Measurements from ENCODE around the gene PDLIM7.

PDLIM7 gene

GRCh38 chr5:177476531-177477233 is 20.7 kb downstream of the PDLIM7 start:
- peak overlapping the region; percentile 62 to 97 for H3K27ac ChIP-seq
- H3K4me3 ChIP-seq = peak overlapping the region; percentile 15
- TF ChIP-seq CTCF (IDR thresholded peaks at IDR 0.05) = no peak
- DNase-seq (ENCODE audit: low spot score) = no peak

GRCh38 chr5:177475563-177476427 is 21.6 kb downstream of the PDLIM7 start:
- no peak for TF ChIP-seq CTCF (IDR thresholded peaks at IDR 0.05)
- no peak for DNase-seq (ENCODE audit: low spot score)
- Histone ChIP-seq H3K4me3 (no peak overlapping the region), H3K27ac (peak overlapping the region in 1 of 2 donors; percentile 97)

GRCh38 chr5:177474846-177475562 is 22.4 kb downstream of the PDLIM7 start:
- DNase-seq (ENCODE audit: low spot score) = no peak
- TF ChIP-seq CTCF (IDR thresholded peaks at IDR 0.05) = no peak
- Histone ChIP-seq H3K4me3 (no peak overlapping the region), H3K27ac (peak overlapping the region; percentile 80 to 97)

GRCh38 chr5:177474002-177474476 is 23.4 kb downstream of the PDLIM7 start:
- no peak for DNase-seq (ENCODE audit: low spot score)
- Histone ChIP-seq H3K4me3 (peak overlapping the region; percentile 84), H3K27ac (peak overlapping the region; percentile 80 to 97)
- TF ChIP-seq CTCF (IDR thresholded peaks at IDR 0.05) = no peak

- TF ChIP-seq CTCF (IDR thresholded peaks at IDR 0.05) = no peak
- peak within 1 kb of the TSS; percentile 80 to 97 for H3K27ac ChIP-seq
- peak within 1 kb of the TSS; percentile 84 for H3K4me3 ChIP-seq
- DNase-seq (ENCODE audit: low spot score) = no peak
Measured at GRCh38 chr5:177473443-177474001, 23.9 kb downstream of the PDLIM7 start, which contains the start of gene DBN1. DBN1 (minus strand) TSS chr5:177473634; CDS start chr5:177473521, 113 bp downstream.

Data from coronary artery (tissue), 2 donors.